HepG2 (cell line): ENCODE results near the gene TMED6. TPM values are rescaled to one million over a fixed set of nuclear protein-coding genes. Genes with fewer than 3 reads are reported as not detected.

Source experiments
- CAMTA2 ChIP-seq: sonication (generic); formaldehyde crosslinking; IDR thresholded peaks from 2 replicates; pipeline ENCODE4 v1.4.0; 2020; ENCODE audit warnings: mild to moderate bottlenecking, missing genetic modification reagents, borderline replicate concordance
- FOXJ3 ChIP-seq: sonication (generic); formaldehyde crosslinking; IDR thresholded peaks from 2 replicates; pipeline ENCODE4 v1.4.0; 2020; ENCODE audit warnings: missing genetic modification reagents, mild to moderate bottlenecking, borderline replicate concordance
- GFI1 ChIP-seq: sonication (generic); formaldehyde crosslinking; IDR thresholded peaks from 2 replicates; pipeline ENCODE4 v1.5.0; 2020; ENCODE audit warnings: missing genetic modification reagents, mild to moderate bottlenecking, borderline replicate concordance
- HOMEZ ChIP-seq: IDR thresholded peaks from 2 replicates; pipeline ENCODE4 v1.6.1; 2016; ENCODE audit warnings: low read depth
- IRX3 ChIP-seq: sonication (generic); formaldehyde crosslinking; IDR thresholded peaks from 2 replicates; pipeline ENCODE4 v1.8.1; 2023; ENCODE audit warnings: mild to moderate bottlenecking, low read depth, missing genetic modification reagents, borderline replicate concordance
- MAFF ChIP-seq: IDR thresholded peaks from 2 replicates; pipeline ENCODE4 v1.6.1; 2011; ENCODE audit warnings: low read depth, low read length, improper control_type of control experiment
- MTA3 ChIP-seq: sonication (generic); formaldehyde crosslinking; IDR thresholded peaks from 2 replicates; pipeline ENCODE4 v1.4.0; 2020; ENCODE audit warnings: missing genetic modification reagents
- ONECUT2 ChIP-seq: sonication (generic); formaldehyde crosslinking; IDR thresholded peaks from 2 replicates; pipeline ENCODE4 v1.4.0; 2020; ENCODE audit warnings: missing genetic modification reagents
- PATZ1 ChIP-seq: sonication (generic); formaldehyde crosslinking; IDR thresholded peaks from 2 replicates; pipeline ENCODE4 v1.4.0; 2020; ENCODE audit warnings: missing genetic modification reagents
- POLR2AphosphoS2 ChIP-seq: IDR thresholded peaks from 2 replicates; pipeline ENCODE4 v1.6.1; 2011; ENCODE audit warnings: low read depth, low read length, improper control_type of control experiment
- PRDM10 ChIP-seq: sonication (generic); formaldehyde crosslinking; IDR thresholded peaks from 2 replicates; pipeline ENCODE4 v1.4.0; 2020; ENCODE audit warnings: low read depth, missing genetic modification reagents
- TIGD3 ChIP-seq: sonication (generic); formaldehyde crosslinking; IDR thresholded peaks from 2 replicates; pipeline ENCODE4 v1.5.1; 2020; ENCODE audit warnings: mild to moderate bottlenecking, missing genetic modification reagents, borderline replicate concordance
- ZBTB4 ChIP-seq: sonication (generic); formaldehyde crosslinking; IDR thresholded peaks from 2 replicates; pipeline ENCODE4 v1.4.0; 2020; ENCODE audit warnings: missing genetic modification reagents, mild to moderate bottlenecking, borderline replicate concordance
- ZNF362 ChIP-seq: sonication (generic); formaldehyde crosslinking; IDR thresholded peaks from 2 replicates; pipeline ENCODE4 v1.4.0; 2020; ENCODE audit warnings: missing genetic modification reagents, mild to moderate bottlenecking, borderline replicate concordance
- ZNF644 ChIP-seq: IDR thresholded peaks from 2 replicates; pipeline ENCODE4 v1.6.1; 2016; ENCODE audit warnings: low read depth
- ZNF75D ChIP-seq: sonication (generic); formaldehyde crosslinking; IDR thresholded peaks from 2 replicates; pipeline ENCODE4 v1.8.1; 2023; ENCODE audit warnings: missing genetic modification reagents, mild to moderate bottlenecking, borderline replicate concordance
- polyA plus RNA-seq, 8 experiments: library from polyadenylated mRNA; depleted of rRNA in 3 of 8; stranded (reverse) in 7 of 8; unstranded in 1 of 8; fragments of >200 nt; fragmentation: Illumina TruSeq in 4 of 8; extraction: Trizol in 4 of 8; gene quantifications; 2 replicates each; pipeline versions ENCODE4 v1.2.1 to v1.2.3, GENCODE V29; 2011 to 2016; ENCODE audit warnings: low read depth in 4 of 8, missing spikeins in 1 of 8, mixed read lengths in 1 of 8; ENCODE audit not compliant: insufficient read depth in 1 of 8
- total RNA-seq, 5 experiments: library from RNA; depleted of rRNA; stranded (reverse); fragments of >200 nt; fragmentation: Illumina TruSeq; extraction: Trizol; gene quantifications; 2 replicates each; pipeline ENCODE4 v1.2.3, GENCODE V29; 2016; ENCODE audit warnings: low read depth in 1 of 5

The TMED6 gene
- total and polyA plus RNA-seq, 2 of the 13 experiments (the other 11 are each of a cell fraction or from before 2014, with no cell fraction given): 9.8 to 14.4 TPM

- TF ChIP-seq PATZ1 (no peak), ZNF362 (no peak), MTA3 (no peak), FOXJ3 (CRISPR knock-in tag) (no peak), GFI1 (CRISPR knock-in tag) (0 out of 2 replicates have a peak, but pooled peaks have one; percentile 24), ZNF644 (CRISPR knock-in tag) (peak; percentile 40; the same call in 1 of the 2 replicates), HOMEZ (CRISPR knock-in tag) (peak; percentile 56; the same call in 1 of the 2 replicates), ZBTB4 (CRISPR knock-in tag) (no peak), PRDM10 (no peak), MAFF (no peak), ONECUT2 (CRISPR knock-in tag) (peak; percentile 52; the same call in 1 of the 2 replicates), CAMTA2 (CRISPR knock-in tag) (no peak), IRX3 (CRISPR knock-in tag) (0 out of 2 replicates have a peak, but pooled peaks have one; percentile 27), TIGD3 (CRISPR knock-in tag) (no peak), POLR2AphosphoS2 (no peak), ZNF75D (CRISPR knock-in tag) (no peak)
Observed at GRCh38 chr16:69378036-69378435, 26.4 kb upstream of the TMED6 start (continued).
